ENCODE measurements around the gene MND1.

DNA sequence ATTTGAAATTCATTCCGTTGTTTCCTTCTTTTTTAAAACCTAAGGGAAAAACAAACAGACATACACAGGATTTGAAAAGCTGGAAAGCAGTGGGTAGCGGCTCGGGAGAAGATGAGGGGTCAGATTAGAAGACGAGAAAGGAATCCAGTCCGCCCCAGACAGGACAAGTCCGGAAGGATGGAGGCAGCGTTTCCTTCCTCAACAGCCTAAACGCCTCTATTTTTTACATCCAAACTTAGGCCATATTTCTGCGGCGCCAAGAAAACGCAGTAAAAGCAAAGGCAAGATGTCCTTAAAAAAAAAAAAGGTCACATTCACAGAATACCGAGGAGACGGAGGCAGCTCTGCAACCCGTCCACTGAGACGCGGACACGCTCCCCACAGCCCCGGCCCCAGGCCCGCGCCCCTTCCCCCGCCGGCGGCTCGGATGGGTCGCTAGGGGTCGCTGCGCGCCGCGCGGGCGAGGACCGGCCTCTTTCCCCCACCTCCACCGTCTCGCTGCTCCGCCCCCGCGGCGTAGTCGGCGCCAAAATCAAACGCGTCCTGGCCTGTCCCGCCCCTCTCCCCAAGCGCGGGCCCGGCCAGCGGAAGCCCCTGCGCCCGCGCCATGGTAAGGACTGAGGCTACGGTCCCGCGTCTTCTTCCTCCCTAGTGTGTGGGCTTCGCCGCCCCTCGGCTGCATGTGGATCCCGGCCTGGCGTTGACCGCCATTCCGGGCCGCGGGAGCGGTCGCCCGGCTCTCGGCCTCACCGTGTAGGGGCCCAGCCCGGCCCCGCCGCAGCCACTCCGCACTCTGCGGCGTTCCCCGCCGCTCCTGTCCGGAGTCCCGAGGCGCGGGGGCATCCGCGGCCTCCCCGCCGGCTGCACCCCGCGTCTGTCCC, at the start of gene MND1:
- TF ChIP-seq CTCF (conservative IDR thresholded peaks at IDR 0.05; ENCODE audit: low read length) (peak; percentile 80), EZH2phosphoT487 (IDR thresholded peaks at IDR 0.05; ENCODE audit: borderline replicate concordance) (no peak)
